Measurements from ENCODE around the gene JPT2.

- TF ChIP-seq ZNF274 (IDR thresholded peaks at IDR 0.05; ENCODE audit: insufficient read depth, insufficient read length) (no peak), POLR2A (IDR thresholded peaks at IDR 0.05; ENCODE audit: low read depth, low read length) (no peak), RAD51 (IDR thresholded peaks at IDR 0.05) (no peak), BMI1 (IDR thresholded peaks at IDR 0.05; ENCODE audit: borderline replicate concordance) (no peak), CTCF (IDR thresholded peaks at IDR 0.05 in 2 of 3, conservative IDR thresholded peaks at IDR 0.05 in 1 of 3; ENCODE audit: control insufficient read depth in 2 of 3, extremely low read depth in 1 of 3, insufficient read depth in 1 of 3, low read depth in 3 of 3, low read length in 3 of 3) (no peak), RCOR1 (conservative IDR thresholded peaks at IDR 0.05; ENCODE audit: low read depth, low read length) (no peak), ZNF592 (IDR thresholded peaks at IDR 0.05) (no peak), TAF1 (IDR thresholded peaks at IDR 0.05; ENCODE audit: borderline replicate concordance, low read depth, low read length) (no peak), RAD21 (IDR thresholded peaks at IDR 0.05; ENCODE audit: insufficient read depth, low read depth, low read length) (no peak), CEBPZ (IDR thresholded peaks at IDR 0.05; ENCODE audit: low read depth, low read length) (no peak), CHD1 (IDR thresholded peaks at IDR 0.05; ENCODE audit: low read depth, low read length) (no peak)
These were observed 20.2 kb upstream of the JPT2 start for GRCh38 chr16:1657841-1658240.
